ENCODE results near the gene MYO9A. TPM values are rescaled to one million over a fixed set of nuclear protein-coding genes. Genes with fewer than 3 reads are reported as not detected.

The MYO9A gene
- polyA plus RNA-seq, 2 donors: 2.6 to 4.3 TPM

DNA sequence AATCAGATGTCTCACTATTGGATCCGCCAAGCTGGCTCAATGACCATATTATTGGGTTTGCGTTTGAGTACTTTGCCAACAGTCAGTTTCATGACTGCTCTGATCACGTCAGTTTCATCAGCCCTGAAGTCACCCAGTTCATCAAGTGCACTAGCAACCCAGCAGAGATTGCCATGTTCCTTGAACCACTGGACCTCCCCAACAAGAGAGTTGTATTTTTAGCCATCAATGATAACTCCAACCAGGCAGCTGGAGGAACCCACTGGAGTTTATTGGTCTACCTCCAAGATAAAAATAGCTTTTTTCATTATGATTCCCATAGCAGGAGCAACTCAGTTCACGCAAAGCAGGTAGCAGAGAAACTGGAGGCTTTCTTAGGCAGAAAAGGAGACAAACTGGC is 21.7 kb upstream of the MYO9A start:
- Histone ChIP-seq H3K27me3 (ENCODE audit: control insufficient read depth in 1 of 2, insufficient read depth in 2 of 2, low read length in 2 of 2) (no peaks in the 10 kb centered on the region), H3K27ac (ENCODE audit: low read depth in 2 of 2, low read length in 1 of 2) (no peak overlapping the region), H3K4me1 (ENCODE audit: control insufficient read depth in 2 of 2, insufficient read depth in 2 of 2, low read length in 1 of 2) (no peaks in the 10 kb centered on the region), H3K36me3 (ENCODE audit: control insufficient read depth in 2 of 2, insufficient read depth in 2 of 2, low read length in 1 of 2) (no peaks in the 10 kb centered on the region), H3K9me3 (ENCODE audit: control insufficient read depth in 2 of 2, insufficient read depth in 1 of 2, low read depth in 1 of 2, low read length in 1 of 2) (no peaks in the 10 kb centered on the region), H3K4me3 (ENCODE audit: low read depth in 1 of 2, low read length in 2 of 2) (no peak overlapping the region)
- WGBS, 2 donors: 96 to 97% methylated on average over 4 of the region's 4 CpGs

DNA sequence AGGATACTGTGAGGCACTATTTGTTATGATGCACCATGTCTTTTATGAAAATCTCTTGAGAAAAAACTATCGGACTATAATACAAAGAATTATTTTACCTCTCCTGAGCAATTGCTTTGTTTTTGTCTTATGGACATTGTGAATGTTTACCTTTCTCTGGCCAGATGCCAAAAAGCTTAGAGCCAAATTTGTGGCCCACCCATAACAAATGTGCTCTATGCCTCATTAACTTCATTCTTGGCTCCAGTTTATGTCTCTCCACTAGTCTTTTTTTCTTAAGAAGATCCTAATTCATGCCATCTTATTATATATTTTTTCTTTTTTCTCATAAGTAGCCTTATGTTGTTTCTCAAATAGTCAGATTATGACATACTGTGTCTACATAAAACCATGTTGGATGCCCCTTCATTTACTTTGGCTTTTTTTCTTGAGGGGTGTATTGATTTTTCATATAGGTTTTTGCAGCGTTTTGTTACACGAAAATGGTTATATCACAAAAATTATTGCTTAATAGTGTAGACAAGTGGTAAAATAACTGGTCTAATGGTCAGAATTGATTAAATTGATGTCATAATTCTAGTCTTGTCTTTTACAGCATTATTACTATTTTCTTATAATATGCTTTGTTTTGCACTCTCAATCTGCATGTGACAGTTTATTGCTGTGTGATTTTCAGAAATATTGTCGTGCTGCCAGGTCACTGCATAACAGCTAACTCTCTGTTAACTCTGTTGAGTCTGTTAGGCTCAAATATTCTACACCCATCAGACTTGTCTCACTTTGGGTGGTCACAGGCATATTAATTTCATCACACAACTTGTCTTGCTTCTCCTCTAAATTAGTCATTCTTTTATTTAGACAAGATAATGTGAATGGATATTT is 18.5 kb upstream of the MYO9A start:
- WGBS, 2 donors: 66 to 69% methylated on average over 4 of the region's 4 CpGs
- Histone ChIP-seq H3K4me1 (ENCODE audit: control insufficient read depth in 2 of 2, insufficient read depth in 2 of 2, low read length in 1 of 2) (no peaks in the 10 kb centered on the region), H3K9me3 (ENCODE audit: control insufficient read depth in 2 of 2, insufficient read depth in 1 of 2, low read depth in 1 of 2, low read length in 1 of 2) (no peaks in the 10 kb centered on the region), H3K4me3 (ENCODE audit: low read depth in 1 of 2, low read length in 2 of 2) (no peak overlapping the region), H3K27me3 (ENCODE audit: control insufficient read depth in 1 of 2, insufficient read depth in 2 of 2, low read length in 2 of 2) (no peaks in the 10 kb centered on the region), H3K27ac (ENCODE audit: low read depth in 2 of 2, low read length in 1 of 2) (no peak overlapping the region), H3K36me3 (ENCODE audit: control insufficient read depth in 2 of 2, insufficient read depth in 2 of 2, low read length in 1 of 2) (no peaks in the 10 kb centered on the region)

DNA sequence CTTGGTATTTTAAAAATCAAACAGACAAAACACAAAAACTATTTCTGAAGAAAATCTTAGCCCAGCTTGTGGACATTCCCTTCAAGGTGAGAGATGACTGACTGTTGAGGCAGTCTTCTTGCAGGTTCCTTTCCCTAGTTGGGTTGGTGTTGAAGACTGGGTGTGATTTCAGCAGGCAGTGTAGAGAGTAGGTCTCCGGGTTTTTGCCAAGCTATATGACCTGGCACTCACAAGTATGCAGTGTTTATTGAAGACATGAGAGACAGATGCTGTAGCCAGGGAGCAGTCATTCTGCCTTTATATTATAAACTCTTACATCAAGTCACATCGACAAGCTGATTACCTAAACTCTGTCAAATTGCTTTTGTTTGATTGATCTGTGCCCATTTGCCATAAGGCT is 17.8 kb upstream of the MYO9A start:
- no peaks in the 10 kb centered on the region for H3K4me1 ChIP-seq (ENCODE audit: control insufficient read depth in 2 of 2, insufficient read depth in 2 of 2, low read length in 1 of 2)
- H3K36me3 ChIP-seq (ENCODE audit: control insufficient read depth in 2 of 2, insufficient read depth in 2 of 2, low read length in 1 of 2): no peaks in the 10 kb centered on the region
- WGBS, 2 donors: 29 to 33% methylated on average over 2 of the region's 2 CpGs
- no peaks in the 10 kb centered on the region for H3K27me3 ChIP-seq (ENCODE audit: control insufficient read depth in 1 of 2, insufficient read depth in 2 of 2, low read length in 2 of 2)
- no peak overlapping the region for H3K4me3 ChIP-seq (ENCODE audit: low read depth in 1 of 2, low read length in 2 of 2)
- H3K9me3 ChIP-seq (ENCODE audit: control insufficient read depth in 2 of 2, insufficient read depth in 1 of 2, low read depth in 1 of 2, low read length in 1 of 2): no peaks in the 10 kb centered on the region
- H3K27ac ChIP-seq (ENCODE audit: low read depth in 2 of 2, low read length in 1 of 2): no peak overlapping the region

DNA sequence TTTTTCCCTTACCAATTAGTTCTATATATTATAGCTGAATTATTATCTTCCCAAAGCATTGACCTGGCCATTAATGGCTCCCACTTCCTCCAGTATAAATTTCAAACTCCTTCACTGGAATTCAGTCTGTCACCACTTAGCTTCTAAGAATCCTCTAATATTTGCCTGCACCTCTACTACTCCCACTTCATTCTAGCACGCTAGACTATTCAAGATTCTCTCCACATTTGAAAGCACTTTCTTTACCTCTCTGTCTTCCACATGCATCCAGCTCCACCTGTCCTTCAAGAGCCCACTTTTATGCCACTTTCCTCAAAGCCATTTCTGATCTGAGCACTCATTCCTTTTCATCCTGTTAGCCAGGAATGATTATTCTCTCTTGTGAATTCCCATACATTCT is 15.3 kb upstream of the MYO9A start:
- WGBS, 2 donors: 90 to 96% methylated on average over 1 of the region's 1 CpG
- Histone ChIP-seq H3K4me3 (ENCODE audit: low read depth in 1 of 2, low read length in 2 of 2) (no peak overlapping the region), H3K27ac (ENCODE audit: low read depth in 2 of 2, low read length in 1 of 2) (no peak overlapping the region), H3K27me3 (ENCODE audit: control insufficient read depth in 1 of 2, insufficient read depth in 2 of 2, low read length in 2 of 2) (no peaks in the 10 kb centered on the region), H3K4me1 (ENCODE audit: control insufficient read depth in 2 of 2, insufficient read depth in 2 of 2, low read length in 1 of 2) (no peaks in the 10 kb centered on the region), H3K9me3 (ENCODE audit: control insufficient read depth in 2 of 2, insufficient read depth in 1 of 2, low read depth in 1 of 2, low read length in 1 of 2) (no peaks in the 10 kb centered on the region), H3K36me3 (ENCODE audit: control insufficient read depth in 2 of 2, insufficient read depth in 2 of 2, low read length in 1 of 2) (no peaks in the 10 kb centered on the region)

DNA sequence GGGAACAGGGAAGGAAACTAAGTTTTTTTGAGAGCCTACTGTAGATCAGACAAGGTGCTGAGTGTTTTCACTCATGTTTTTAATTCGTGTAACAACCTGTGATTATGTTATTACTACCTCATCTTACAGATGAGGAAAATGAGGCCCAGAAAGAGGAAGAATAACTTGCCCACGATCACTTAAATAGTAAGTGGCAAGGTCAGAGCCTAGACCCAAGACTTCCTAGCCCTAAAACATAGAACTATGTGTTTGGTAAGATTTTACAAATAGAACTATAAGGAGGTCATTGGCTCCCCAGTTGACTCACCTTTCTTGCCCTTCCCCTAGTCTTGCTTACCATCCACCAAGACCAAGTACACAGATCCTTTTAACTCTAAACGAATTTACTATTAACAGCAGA is 14.0 kb upstream of the MYO9A start:
- Histone ChIP-seq H3K9me3 (ENCODE audit: control insufficient read depth in 2 of 2, insufficient read depth in 1 of 2, low read depth in 1 of 2, low read length in 1 of 2) (no peaks in the 10 kb centered on the region), H3K4me3 (ENCODE audit: low read depth in 1 of 2, low read length in 2 of 2) (no peak overlapping the region), H3K27me3 (ENCODE audit: control insufficient read depth in 1 of 2, insufficient read depth in 2 of 2, low read length in 2 of 2) (no peaks in the 10 kb centered on the region), H3K27ac (ENCODE audit: low read depth in 2 of 2, low read length in 1 of 2) (no peak overlapping the region), H3K36me3 (ENCODE audit: control insufficient read depth in 2 of 2, insufficient read depth in 2 of 2, low read length in 1 of 2) (no peaks in the 10 kb centered on the region), H3K4me1 (ENCODE audit: control insufficient read depth in 2 of 2, insufficient read depth in 2 of 2, low read length in 1 of 2) (no peaks in the 10 kb centered on the region)
- WGBS, 2 donors: 70 to 76% methylated on average over 3 of the region's 3 CpGs

DNA sequence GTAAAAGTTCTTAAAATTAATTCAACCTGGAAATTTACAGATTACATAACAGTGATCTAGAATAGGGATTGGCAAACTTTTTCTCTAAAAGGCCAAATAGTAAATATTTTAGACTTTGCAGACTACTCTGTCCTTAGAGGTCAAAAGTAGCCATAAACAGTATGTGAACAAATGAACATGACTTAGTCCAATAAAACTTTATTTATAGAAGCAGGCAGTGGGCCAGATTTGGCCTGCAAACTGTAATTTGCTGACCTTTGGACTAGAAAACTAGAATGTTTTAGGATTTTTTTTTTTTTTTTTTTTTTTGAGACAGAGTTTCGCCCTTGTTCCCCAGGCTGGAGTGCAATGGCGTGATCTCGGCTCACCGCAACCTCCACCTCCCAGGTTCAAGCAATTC is 12.3 kb upstream of the MYO9A start:
- Histone ChIP-seq H3K27ac (ENCODE audit: low read depth in 2 of 2, low read length in 1 of 2) (no peak overlapping the region), H3K4me1 (ENCODE audit: control insufficient read depth in 2 of 2, insufficient read depth in 2 of 2, low read length in 1 of 2) (no peaks in the 10 kb centered on the region), H3K9me3 (ENCODE audit: control insufficient read depth in 2 of 2, insufficient read depth in 1 of 2, low read depth in 1 of 2, low read length in 1 of 2) (no peaks in the 10 kb centered on the region), H3K36me3 (ENCODE audit: control insufficient read depth in 2 of 2, insufficient read depth in 2 of 2, low read length in 1 of 2) (no peaks in the 10 kb centered on the region), H3K27me3 (ENCODE audit: control insufficient read depth in 1 of 2, insufficient read depth in 2 of 2, low read length in 2 of 2) (no peaks in the 10 kb centered on the region), H3K4me3 (ENCODE audit: low read depth in 1 of 2, low read length in 2 of 2) (no peak overlapping the region)
- 91 to 96% methylated on average over 4 of the region's 4 CpGs for WGBS, 2 donors

DNA sequence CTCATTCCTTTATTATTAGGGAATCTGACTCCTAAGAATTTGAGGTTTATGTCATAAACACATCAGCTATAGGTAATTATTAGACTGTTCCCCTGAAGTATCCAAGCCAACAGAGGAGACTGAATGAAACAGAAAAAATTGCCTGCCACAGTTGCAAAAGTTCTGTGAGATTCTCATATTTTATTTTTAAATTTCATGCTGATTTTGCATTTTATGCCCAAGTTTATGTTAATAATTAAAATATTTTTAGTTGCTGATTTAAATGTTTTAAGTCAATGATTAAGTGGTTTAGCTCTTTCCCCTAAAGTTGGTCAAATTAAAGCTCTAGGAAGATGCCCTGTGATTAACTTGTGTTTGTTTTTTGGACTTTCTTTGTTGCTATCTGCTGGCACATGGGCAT is 10.4 kb upstream of the MYO9A start:
- no peak overlapping the region for H3K27ac ChIP-seq (ENCODE audit: low read depth in 2 of 2, low read length in 1 of 2)
- no peaks in the 10 kb centered on the region for H3K4me1 ChIP-seq (ENCODE audit: control insufficient read depth in 2 of 2, insufficient read depth in 2 of 2, low read length in 1 of 2)
- no peak overlapping the region for H3K4me3 ChIP-seq (ENCODE audit: low read depth in 1 of 2, low read length in 2 of 2)
- no peaks in the 10 kb centered on the region for H3K27me3 ChIP-seq (ENCODE audit: control insufficient read depth in 1 of 2, insufficient read depth in 2 of 2, low read length in 2 of 2)
- no peaks in the 10 kb centered on the region for H3K36me3 ChIP-seq (ENCODE audit: control insufficient read depth in 2 of 2, insufficient read depth in 2 of 2, low read length in 1 of 2)
- H3K9me3 ChIP-seq (ENCODE audit: control insufficient read depth in 2 of 2, insufficient read depth in 1 of 2, low read depth in 1 of 2, low read length in 1 of 2): no peaks in the 10 kb centered on the region

DNA sequence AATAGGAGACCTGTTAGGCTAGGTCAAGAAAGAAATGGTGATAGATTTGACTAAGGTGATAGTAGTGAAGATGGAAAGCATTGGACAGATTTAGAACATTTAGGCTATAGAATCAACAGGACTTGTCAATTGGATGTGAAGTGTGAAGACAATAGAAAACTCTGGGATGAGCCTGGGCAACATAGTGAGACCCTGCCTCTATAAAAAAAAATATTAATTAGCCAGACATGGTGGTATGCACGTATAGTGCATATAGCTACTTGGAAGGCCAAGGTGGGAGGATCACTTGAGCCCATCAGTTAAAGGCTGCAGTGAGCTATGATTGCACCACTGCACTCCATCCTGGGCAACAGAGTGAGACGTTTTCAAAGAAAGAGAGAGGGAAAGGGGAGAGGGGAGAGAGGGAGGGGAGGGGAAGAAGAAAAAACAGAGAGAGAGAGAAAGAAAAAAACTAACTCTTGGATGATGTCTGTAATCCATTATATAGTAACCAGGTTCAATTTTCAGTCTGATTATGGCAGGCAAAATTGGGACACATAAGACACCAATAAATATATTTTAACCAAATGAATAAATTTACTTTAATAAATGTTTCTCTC is 9.9 kb upstream of the MYO9A start:
- H3K27me3 ChIP-seq (ENCODE audit: control insufficient read depth in 1 of 2, insufficient read depth in 2 of 2, low read length in 2 of 2): no peaks in the 10 kb centered on the region
- H3K4me1 ChIP-seq (ENCODE audit: control insufficient read depth in 2 of 2, insufficient read depth in 2 of 2, low read length in 1 of 2): no peaks in the 10 kb centered on the region
- WGBS, 2 donors: 52 to 61% methylated on average over 2 of the region's 2 CpGs
- H3K9me3 ChIP-seq (ENCODE audit: control insufficient read depth in 2 of 2, insufficient read depth in 1 of 2, low read depth in 1 of 2, low read length in 1 of 2): no peaks in the 10 kb centered on the region
- no peak overlapping the region for H3K4me3 ChIP-seq (ENCODE audit: low read depth in 1 of 2, low read length in 2 of 2)
- no peak overlapping the region for H3K27ac ChIP-seq (ENCODE audit: low read depth in 2 of 2, low read length in 1 of 2)
- H3K36me3 ChIP-seq (ENCODE audit: control insufficient read depth in 2 of 2, insufficient read depth in 2 of 2, low read length in 1 of 2): no peaks in the 10 kb centered on the region

DNA sequence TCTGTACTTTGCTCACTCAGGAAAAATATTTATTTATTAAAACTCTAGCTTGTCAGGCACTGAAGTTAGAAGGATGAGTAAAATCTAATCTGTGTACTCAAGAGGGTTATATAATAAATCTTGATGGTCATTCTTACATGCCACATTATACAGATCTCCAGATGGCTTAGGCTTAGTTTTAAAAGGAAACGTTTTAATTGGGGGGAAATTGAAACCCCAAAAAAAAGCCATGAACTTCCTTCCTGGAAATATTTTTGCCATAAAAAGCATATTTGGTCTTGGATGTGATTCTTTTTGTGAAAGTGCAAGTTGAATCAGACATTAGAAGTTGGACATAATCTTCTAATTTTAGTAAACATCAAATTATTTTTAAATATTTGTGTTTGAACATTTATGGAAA is 6.3 kb upstream of the MYO9A start:
- WGBS, 2 donors: 24 to 34% methylated on average over 1 of the region's 1 CpG
- H3K27ac ChIP-seq (ENCODE audit: low read depth in 2 of 2, low read length in 1 of 2): no peak overlapping the region

DNA sequence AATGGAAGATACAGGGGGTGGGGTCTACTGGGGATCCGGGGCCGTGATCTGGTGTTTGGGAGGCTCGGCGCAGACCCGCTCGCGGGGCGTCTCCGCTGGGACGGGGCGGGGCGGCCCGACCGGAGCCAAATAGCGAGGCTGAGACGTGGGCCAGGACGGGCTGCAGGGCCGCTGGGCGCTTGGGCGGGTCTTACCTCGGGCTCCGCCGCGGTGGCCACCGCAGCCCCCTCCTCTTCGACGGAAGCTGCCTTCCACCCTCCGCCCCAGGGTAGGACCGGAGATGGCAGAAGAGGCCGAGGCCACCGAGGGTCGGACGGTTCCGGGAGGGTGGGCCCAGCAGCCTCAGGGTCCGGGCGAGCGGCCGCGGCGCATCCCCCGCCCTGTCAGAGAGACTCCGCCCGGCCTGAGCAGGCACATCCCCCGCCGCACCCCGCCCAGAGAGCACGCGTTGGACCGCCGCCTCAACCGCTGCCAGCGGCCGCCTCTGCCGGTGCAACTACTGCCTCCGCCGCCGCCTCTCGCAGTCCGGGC is 399 bp downstream of the MYO9A start:
- Histone ChIP-seq H3K4me3 (ENCODE audit: low read depth in 1 of 2, low read length in 2 of 2) (peak overlapping the region; percentile 65 to 99), H3K9me3 (ENCODE audit: control insufficient read depth in 2 of 2, insufficient read depth in 1 of 2, low read depth in 1 of 2, low read length in 1 of 2) (no peaks in the 10 kb centered on the region), H3K27me3 (ENCODE audit: control insufficient read depth in 1 of 2, insufficient read depth in 2 of 2, low read length in 2 of 2) (no peaks in the 10 kb centered on the region), H3K4me1 (ENCODE audit: control insufficient read depth in 2 of 2, insufficient read depth in 2 of 2, low read length in 1 of 2) (no peaks in the 10 kb centered on the region), H3K36me3 (ENCODE audit: control insufficient read depth in 2 of 2, insufficient read depth in 2 of 2, low read length in 1 of 2) (no peaks in the 10 kb centered on the region), H3K27ac (ENCODE audit: low read depth in 2 of 2, low read length in 1 of 2) (peak overlapping the region; percentile 93 to 96)
- WGBS, 2 donors: 0% methylated on average over 29 to 59 of the region's 59 CpGs

More for the DNA sequence above, 6.3 kb upstream of the MYO9A start:
- Histone ChIP-seq H3K9me3 (ENCODE audit: control insufficient read depth in 2 of 2, insufficient read depth in 1 of 2, low read depth in 1 of 2, low read length in 1 of 2) (no peaks in the 10 kb centered on the region), H3K4me1 (ENCODE audit: control insufficient read depth in 2 of 2, insufficient read depth in 2 of 2, low read length in 1 of 2) (no peaks in the 10 kb centered on the region), H3K36me3 (ENCODE audit: control insufficient read depth in 2 of 2, insufficient read depth in 2 of 2, low read length in 1 of 2) (no peaks in the 10 kb centered on the region), H3K4me3 (ENCODE audit: low read depth in 1 of 2, low read length in 2 of 2) (no peak overlapping the region), H3K27me3 (ENCODE audit: control insufficient read depth in 1 of 2, insufficient read depth in 2 of 2, low read length in 2 of 2) (no peaks in the 10 kb centered on the region)

Data from esophagus (tissue), 2 donors.